HEK293 (cell line): Measurements from ENCODE around the gene PWP1.
A peak's percentile ranks its signal among the peaks of the same experiment; 100 is the strongest.

Experiments
- EGR2 ChIP-seq: fragments of 450-650 bp; formaldehyde crosslinking; IDR thresholded peaks from 2 replicates; pipeline ENCODE4 v1.5.1; 2016; ENCODE audit warnings: low read depth, missing biosample characterization, missing genetic modification characterization
- GFI1B ChIP-seq: fragments of 450-650 bp; formaldehyde crosslinking; IDR thresholded peaks from 2 replicates; pipeline ENCODE4 v1.5.1; 2016; ENCODE audit warnings: missing biosample characterization, missing genetic modification characterization
- KLF16 ChIP-seq: fragments of 450-650 bp; formaldehyde crosslinking; IDR thresholded peaks from 2 replicates; pipeline ENCODE4 v1.5.1; 2017; ENCODE audit warnings: missing biosample characterization, missing genetic modification characterization
- KLF8 ChIP-seq: fragments of 450-650 bp; formaldehyde crosslinking; IDR thresholded peaks from 2 replicates; pipeline ENCODE4 v1.5.1; 2016; ENCODE audit warnings: missing biosample characterization, missing genetic modification characterization
- ZNF112 ChIP-seq: fragments of 450-650 bp; formaldehyde crosslinking; IDR thresholded peaks from 2 replicates; pipeline ENCODE4 v1.5.0; 2017; ENCODE audit warnings: missing biosample characterization, missing genetic modification characterization
- ZNF157 ChIP-seq: fragments of 450-650 bp; formaldehyde crosslinking; IDR thresholded peaks from 2 replicates; pipeline ENCODE4 v1.5.1; 2016; ENCODE audit warnings: missing biosample characterization, missing genetic modification characterization
- ZNF169 ChIP-seq: fragments of 450-650 bp; formaldehyde crosslinking; IDR thresholded peaks from 2 replicates; pipeline ENCODE4 v1.5.1; 2016; ENCODE audit warnings: missing biosample characterization, missing genetic modification characterization
- ZNF239 ChIP-seq: fragments of 450-650 bp; formaldehyde crosslinking; IDR thresholded peaks from 2 replicates; pipeline ENCODE4 v1.5.1; 2016; ENCODE audit warnings: missing biosample characterization, missing genetic modification characterization
- ZNF416 ChIP-seq: fragments of 450-650 bp; formaldehyde crosslinking; IDR thresholded peaks from 2 replicates; pipeline ENCODE4 v1.5.1; 2016; ENCODE audit warnings: missing biosample characterization, missing genetic modification characterization
- ZNF473 ChIP-seq: fragments of 450-650 bp; formaldehyde crosslinking; IDR thresholded peaks from 2 replicates; pipeline ENCODE4 v1.5.1; 2017; ENCODE audit warnings: missing biosample characterization, missing genetic modification characterization
- ZNF501 ChIP-seq: fragments of 450-650 bp; formaldehyde crosslinking; IDR thresholded peaks from 2 replicates; pipeline ENCODE4 v1.5.1; 2016; ENCODE audit warnings: missing biosample characterization, missing genetic modification characterization
- ZNF654 ChIP-seq: fragments of 450-650 bp; formaldehyde crosslinking; IDR thresholded peaks from 2 replicates; pipeline ENCODE4 v1.5.1; 2016; ENCODE audit warnings: low read depth, missing biosample characterization, missing genetic modification characterization
- ZNF837 ChIP-seq: fragments of 450-650 bp; formaldehyde crosslinking; IDR thresholded peaks from 2 replicates; pipeline ENCODE4 v1.5.1; 2016; ENCODE audit warnings: missing biosample characterization, missing genetic modification characterization
- ZSCAN30 ChIP-seq: fragments of 450-650 bp; IDR thresholded peaks from 2 replicates; pipeline ENCODE4 v1.5.1; 2018; ENCODE audit warnings: missing biosample characterization, mild to moderate bottlenecking, missing genetic modification characterization, moderate library complexity
- TF ChIP-seq, protein P1 (sequence below): fragments of 450-650 bp; formaldehyde crosslinking; IDR thresholded peaks from 2 replicates; pipeline ENCODE4 v1.5.1; 2017; ENCODE audit warnings: missing biosample characterization, missing genetic modification characterization
- TF ChIP-seq, protein P2 (sequence below): fragments of 450-650 bp; formaldehyde crosslinking; IDR thresholded peaks from 2 replicates; pipeline ENCODE4 v1.5.1; 2016; ENCODE audit warnings: missing biosample characterization, missing genetic modification characterization, low read depth
- TF ChIP-seq, protein P3 (sequence below): fragments of 450-650 bp; formaldehyde crosslinking; IDR thresholded peaks from 2 replicates; pipeline ENCODE4 v1.5.1; 2016; ENCODE audit warnings: missing biosample characterization, missing genetic modification characterization
- TF ChIP-seq, protein P4 (sequence below): fragments of 450-650 bp; formaldehyde crosslinking; IDR thresholded peaks from 2 replicates; pipeline ENCODE4 v1.5.1; 2016; ENCODE audit warnings: missing biosample characterization, missing genetic modification characterization, borderline replicate concordance
- TF ChIP-seq, protein P5 (sequence below): fragments of 450-650 bp; IDR thresholded peaks from 2 replicates; pipeline ENCODE4 v1.5.1; 2018; ENCODE audit warnings: missing biosample characterization, mild to moderate bottlenecking, missing genetic modification characterization

The PWP1 gene

DNA sequence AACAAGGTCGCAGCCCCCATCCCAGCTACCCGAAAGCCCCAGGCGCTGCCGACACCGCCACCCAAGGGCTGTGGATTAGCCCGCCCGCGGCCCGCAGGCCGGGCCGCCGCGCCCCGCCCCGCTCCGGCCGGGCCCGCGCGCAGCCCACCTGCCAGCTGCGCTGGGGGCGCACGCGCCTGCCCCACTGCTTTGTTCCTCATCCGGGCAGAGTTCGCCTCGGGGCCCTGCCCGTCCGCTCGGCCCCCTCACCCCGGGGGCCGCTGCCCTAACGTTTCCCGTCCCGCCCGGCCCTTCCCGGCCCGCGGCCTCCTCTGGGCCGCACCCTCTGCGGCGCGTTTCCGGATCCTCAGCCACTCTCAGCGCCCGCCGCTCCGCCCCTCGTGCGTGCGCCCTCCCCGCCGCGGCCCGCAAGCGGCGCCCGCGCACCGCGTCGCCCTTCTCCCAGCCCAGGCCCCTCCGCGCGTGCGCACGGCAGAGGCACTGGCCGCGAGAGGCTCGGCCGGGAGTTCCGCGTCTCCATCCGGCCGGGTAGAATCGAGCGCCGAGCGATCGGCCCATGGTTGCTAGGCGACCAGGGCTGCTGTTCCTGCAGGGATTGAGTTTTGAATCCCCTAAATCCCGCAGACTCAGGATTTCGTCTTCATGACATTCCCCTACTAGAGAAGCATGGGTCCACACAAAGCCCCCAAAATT, 75.4 kb downstream of the PWP1 start, which contains the start of gene PRDM4 (continued):
- TF ChIP-seq, protein P1, sequence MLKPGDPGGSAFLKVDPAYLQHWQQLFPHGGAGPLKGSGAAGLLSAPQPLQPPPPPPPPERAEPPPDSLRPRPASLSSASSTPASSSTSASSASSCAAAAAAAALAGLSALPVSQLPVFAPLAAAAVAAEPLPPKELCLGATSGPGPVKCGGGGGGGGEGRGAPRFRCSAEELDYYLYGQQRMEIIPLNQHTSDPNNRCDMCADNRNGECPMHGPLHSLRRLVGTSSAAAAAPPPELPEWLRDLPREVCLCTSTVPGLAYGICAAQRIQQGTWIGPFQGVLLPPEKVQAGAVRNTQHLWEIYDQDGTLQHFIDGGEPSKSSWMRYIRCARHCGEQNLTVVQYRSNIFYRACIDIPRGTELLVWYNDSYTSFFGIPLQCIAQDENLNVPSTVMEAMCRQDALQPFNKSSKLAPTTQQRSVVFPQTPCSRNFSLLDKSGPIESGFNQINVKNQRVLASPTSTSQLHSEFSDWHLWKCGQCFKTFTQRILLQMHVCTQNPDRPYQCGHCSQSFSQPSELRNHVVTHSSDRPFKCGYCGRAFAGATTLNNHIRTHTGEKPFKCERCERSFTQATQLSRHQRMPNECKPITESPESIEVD = no peak
- no peak for TF ChIP-seq ZNF239
- no peak for TF ChIP-seq ZNF473 (tag by site-specific recombination)
- TF ChIP-seq ZNF837 (tag by site-specific recombination) = no peak
- TF ChIP-seq KLF8 (tag by site-specific recombination) = peak; percentile 44
- no peak for TF ChIP-seq EGR2 (tag by site-specific recombination)
- peak; percentile 79 for TF ChIP-seq ZSCAN30 (tag by site-specific recombination)
- TF ChIP-seq, protein P2, sequence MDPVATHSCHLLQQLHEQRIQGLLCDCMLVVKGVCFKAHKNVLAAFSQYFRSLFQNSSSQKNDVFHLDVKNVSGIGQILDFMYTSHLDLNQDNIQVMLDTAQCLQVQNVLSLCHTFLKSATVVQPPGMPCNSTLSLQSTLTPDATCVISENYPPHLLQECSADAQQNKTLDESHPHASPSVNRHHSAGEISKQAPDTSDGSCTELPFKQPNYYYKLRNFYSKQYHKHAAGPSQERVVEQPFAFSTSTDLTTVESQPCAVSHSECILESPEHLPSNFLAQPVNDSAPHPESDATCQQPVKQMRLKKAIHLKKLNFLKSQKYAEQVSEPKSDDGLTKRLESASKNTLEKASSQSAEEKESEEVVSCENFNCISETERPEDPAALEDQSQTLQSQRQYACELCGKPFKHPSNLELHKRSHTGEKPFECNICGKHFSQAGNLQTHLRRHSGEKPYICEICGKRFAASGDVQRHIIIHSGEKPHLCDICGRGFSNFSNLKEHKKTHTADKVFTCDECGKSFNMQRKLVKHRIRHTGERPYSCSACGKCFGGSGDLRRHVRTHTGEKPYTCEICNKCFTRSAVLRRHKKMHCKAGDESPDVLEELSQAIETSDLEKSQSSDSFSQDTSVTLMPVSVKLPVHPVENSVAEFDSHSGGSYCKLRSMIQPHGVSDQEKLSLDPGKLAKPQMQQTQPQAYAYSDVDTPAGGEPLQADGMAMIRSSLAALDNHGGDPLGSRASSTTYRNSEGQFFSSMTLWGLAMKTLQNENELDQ (tag by site-specific recombination) = no peak
- TF ChIP-seq, protein P3, sequence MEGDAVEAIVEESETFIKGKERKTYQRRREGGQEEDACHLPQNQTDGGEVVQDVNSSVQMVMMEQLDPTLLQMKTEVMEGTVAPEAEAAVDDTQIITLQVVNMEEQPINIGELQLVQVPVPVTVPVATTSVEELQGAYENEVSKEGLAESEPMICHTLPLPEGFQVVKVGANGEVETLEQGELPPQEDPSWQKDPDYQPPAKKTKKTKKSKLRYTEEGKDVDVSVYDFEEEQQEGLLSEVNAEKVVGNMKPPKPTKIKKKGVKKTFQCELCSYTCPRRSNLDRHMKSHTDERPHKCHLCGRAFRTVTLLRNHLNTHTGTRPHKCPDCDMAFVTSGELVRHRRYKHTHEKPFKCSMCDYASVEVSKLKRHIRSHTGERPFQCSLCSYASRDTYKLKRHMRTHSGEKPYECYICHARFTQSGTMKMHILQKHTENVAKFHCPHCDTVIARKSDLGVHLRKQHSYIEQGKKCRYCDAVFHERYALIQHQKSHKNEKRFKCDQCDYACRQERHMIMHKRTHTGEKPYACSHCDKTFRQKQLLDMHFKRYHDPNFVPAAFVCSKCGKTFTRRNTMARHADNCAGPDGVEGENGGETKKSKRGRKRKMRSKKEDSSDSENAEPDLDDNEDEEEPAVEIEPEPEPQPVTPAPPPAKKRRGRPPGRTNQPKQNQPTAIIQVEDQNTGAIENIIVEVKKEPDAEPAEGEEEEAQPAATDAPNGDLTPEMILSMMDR (tag by site-specific recombination) = no peak
- no peak for TF ChIP-seq ZNF416 (tag by site-specific recombination)
- TF ChIP-seq, protein P4, sequence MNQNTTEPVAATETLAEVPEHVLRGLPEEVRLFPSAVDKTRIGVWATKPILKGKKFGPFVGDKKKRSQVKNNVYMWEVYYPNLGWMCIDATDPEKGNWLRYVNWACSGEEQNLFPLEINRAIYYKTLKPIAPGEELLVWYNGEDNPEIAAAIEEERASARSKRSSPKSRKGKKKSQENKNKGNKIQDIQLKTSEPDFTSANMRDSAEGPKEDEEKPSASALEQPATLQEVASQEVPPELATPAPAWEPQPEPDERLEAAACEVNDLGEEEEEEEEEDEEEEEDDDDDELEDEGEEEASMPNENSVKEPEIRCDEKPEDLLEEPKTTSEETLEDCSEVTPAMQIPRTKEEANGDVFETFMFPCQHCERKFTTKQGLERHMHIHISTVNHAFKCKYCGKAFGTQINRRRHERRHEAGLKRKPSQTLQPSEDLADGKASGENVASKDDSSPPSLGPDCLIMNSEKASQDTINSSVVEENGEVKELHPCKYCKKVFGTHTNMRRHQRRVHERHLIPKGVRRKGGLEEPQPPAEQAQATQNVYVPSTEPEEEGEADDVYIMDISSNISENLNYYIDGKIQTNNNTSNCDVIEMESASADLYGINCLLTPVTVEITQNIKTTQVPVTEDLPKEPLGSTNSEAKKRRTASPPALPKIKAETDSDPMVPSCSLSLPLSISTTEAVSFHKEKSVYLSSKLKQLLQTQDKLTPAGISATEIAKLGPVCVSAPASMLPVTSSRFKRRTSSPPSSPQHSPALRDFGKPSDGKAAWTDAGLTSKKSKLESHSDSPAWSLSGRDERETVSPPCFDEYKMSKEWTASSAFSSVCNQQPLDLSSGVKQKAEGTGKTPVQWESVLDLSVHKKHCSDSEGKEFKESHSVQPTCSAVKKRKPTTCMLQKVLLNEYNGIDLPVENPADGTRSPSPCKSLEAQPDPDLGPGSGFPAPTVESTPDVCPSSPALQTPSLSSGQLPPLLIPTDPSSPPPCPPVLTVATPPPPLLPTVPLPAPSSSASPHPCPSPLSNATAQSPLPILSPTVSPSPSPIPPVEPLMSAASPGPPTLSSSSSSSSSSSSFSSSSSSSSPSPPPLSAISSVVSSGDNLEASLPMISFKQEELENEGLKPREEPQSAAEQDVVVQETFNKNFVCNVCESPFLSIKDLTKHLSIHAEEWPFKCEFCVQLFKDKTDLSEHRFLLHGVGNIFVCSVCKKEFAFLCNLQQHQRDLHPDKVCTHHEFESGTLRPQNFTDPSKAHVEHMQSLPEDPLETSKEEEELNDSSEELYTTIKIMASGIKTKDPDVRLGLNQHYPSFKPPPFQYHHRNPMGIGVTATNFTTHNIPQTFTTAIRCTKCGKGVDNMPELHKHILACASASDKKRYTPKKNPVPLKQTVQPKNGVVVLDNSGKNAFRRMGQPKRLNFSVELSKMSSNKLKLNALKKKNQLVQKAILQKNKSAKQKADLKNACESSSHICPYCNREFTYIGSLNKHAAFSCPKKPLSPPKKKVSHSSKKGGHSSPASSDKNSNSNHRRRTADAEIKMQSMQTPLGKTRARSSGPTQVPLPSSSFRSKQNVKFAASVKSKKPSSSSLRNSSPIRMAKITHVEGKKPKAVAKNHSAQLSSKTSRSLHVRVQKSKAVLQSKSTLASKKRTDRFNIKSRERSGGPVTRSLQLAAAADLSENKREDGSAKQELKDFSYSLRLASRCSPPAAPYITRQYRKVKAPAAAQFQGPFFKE (tag by site-specific recombination) = no peak
- TF ChIP-seq, protein P5, sequence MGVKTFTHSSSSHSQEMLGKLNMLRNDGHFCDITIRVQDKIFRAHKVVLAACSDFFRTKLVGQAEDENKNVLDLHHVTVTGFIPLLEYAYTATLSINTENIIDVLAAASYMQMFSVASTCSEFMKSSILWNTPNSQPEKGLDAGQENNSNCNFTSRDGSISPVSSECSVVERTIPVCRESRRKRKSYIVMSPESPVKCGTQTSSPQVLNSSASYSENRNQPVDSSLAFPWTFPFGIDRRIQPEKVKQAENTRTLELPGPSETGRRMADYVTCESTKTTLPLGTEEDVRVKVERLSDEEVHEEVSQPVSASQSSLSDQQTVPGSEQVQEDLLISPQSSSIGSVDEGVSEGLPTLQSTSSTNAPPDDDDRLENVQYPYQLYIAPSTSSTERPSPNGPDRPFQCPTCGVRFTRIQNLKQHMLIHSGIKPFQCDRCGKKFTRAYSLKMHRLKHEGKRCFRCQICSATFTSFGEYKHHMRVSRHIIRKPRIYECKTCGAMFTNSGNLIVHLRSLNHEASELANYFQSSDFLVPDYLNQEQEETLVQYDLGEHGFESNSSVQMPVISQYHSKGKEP = peak; percentile 46; the same call in 1 of the 2 replicates
- no peak for TF ChIP-seq ZNF501 (tag by site-specific recombination)
- no peak for TF ChIP-seq KLF16 (tag by site-specific recombination)
- TF ChIP-seq ZNF654 (tag by site-specific recombination) = no peak
- TF ChIP-seq GFI1B = peak; percentile 13; the same call in 1 of the 2 replicates
- no peak for TF ChIP-seq ZNF112 (tag by site-specific recombination)
- TF ChIP-seq ZNF157 (tag by site-specific recombination) = no peak
- no peak for TF ChIP-seq ZNF169 (tag by site-specific recombination)
- TF ChIP-seq, all 188 proteins: peak for 25
